ENCODE data around the gene HIPK4.

Gene HIPK4

GRCh38 chr19:40420766-40421765, 31.1 kb upstream of the HIPK4 start:
- ATAC-seq, result peak; percentile 72
- H3K9me3 Mint-ChIP-seq, result no peaks in the 10 kb centered on the region
- H3K36me3 Mint-ChIP-seq, result no peaks in the 10 kb centered on the region
- peak overlapping the region; percentile 84 for H3K4me3 Mint-ChIP-seq
- H3K4me1 Mint-ChIP-seq, result peaks cover 33% of the 10 kb centered on the region
- peak overlapping the region; percentile 89 for H3K27ac Mint-ChIP-seq
- H3K27me3 Mint-ChIP-seq, result no peaks in the 10 kb centered on the region

- no peak for ATAC-seq
- Mint-ChIP-seq H3K4me3 (peak overlapping the region; percentile 84), H3K4me1 (peaks cover 32% of the 10 kb centered on the region), H3K9me3 (no peaks in the 10 kb centered on the region), H3K36me3 (no peaks in the 10 kb centered on the region), H3K27ac (peak overlapping the region; percentile 89), H3K27me3 (no peaks in the 10 kb centered on the region)
These were observed 30.4 kb upstream of the HIPK4 start for GRCh38 chr19:40420451-40420765.

- Mint-ChIP-seq H3K27ac (no peak overlapping the region), H3K36me3 (no peaks in the 10 kb centered on the region), H3K9me3 (no peaks in the 10 kb centered on the region), H3K27me3 (no peaks in the 10 kb centered on the region), H3K4me1 (peaks cover 29% of the 10 kb centered on the region), H3K4me3 (peak overlapping the region; percentile 14)
- no peak for ATAC-seq
These were observed 29.8 kb upstream of the HIPK4 start for GRCh38 chr19:40419780-40420179.

GRCh38 chr19:40419066-40419612, 29.2 kb upstream of the HIPK4 start:
- Mint-ChIP-seq H3K27ac (no peak overlapping the region), H3K4me3 (no peak overlapping the region), H3K4me1 (peaks cover 23% of the 10 kb centered on the region), H3K9me3 (no peaks in the 10 kb centered on the region), H3K36me3 (no peaks in the 10 kb centered on the region), H3K27me3 (no peaks in the 10 kb centered on the region)
- ATAC-seq, result no peak

GRCh38 chr19:40418040-40418439, 28.1 kb upstream of the HIPK4 start:
- Mint-ChIP-seq H3K4me3 (no peak overlapping the region), H3K36me3 (no peaks in the 10 kb centered on the region), H3K27ac (peak overlapping the region; percentile 51), H3K27me3 (no peaks in the 10 kb centered on the region), H3K9me3 (no peaks in the 10 kb centered on the region), H3K4me1 (peaks cover 19% of the 10 kb centered on the region)
- ATAC-seq, result no peak

- ATAC-seq, result no peak
- Mint-ChIP-seq H3K36me3 (no peaks in the 10 kb centered on the region), H3K4me3 (no peak overlapping the region), H3K27ac (peak overlapping the region; percentile 51), H3K9me3 (no peaks in the 10 kb centered on the region), H3K4me1 (peaks cover 19% of the 10 kb centered on the region), H3K27me3 (no peaks in the 10 kb centered on the region)
These were observed 27.6 kb upstream of the HIPK4 start for GRCh38 chr19:40417643-40417981.

- no peak for ATAC-seq
- peaks cover 19% of the 10 kb centered on the region for H3K4me1 Mint-ChIP-seq
- no peaks in the 10 kb centered on the region for H3K9me3 Mint-ChIP-seq
- no peaks in the 10 kb centered on the region for H3K36me3 Mint-ChIP-seq
- peak overlapping the region; percentile 51 for H3K27ac Mint-ChIP-seq
- no peak overlapping the region for H3K4me3 Mint-ChIP-seq
- no peaks in the 10 kb centered on the region for H3K27me3 Mint-ChIP-seq
These were observed 27.1 kb upstream of the HIPK4 start for GRCh38 chr19:40416918-40417642.

GRCh38 chr19:40415768-40416167, 25.8 kb upstream of the HIPK4 start:
- Mint-ChIP-seq H3K4me3 (no peak overlapping the region), H3K27ac (no peak overlapping the region), H3K9me3 (no peaks in the 10 kb centered on the region), H3K27me3 (no peaks in the 10 kb centered on the region), H3K4me1 (peaks cover 32% of the 10 kb centered on the region), H3K36me3 (no peaks in the 10 kb centered on the region)
- no peak for ATAC-seq

GRCh38 chr19:40414542-40415535, 24.9 kb upstream of the HIPK4 start:
- Mint-ChIP-seq H3K9me3 (no peaks in the 10 kb centered on the region), H3K4me1 (peaks cover 40% of the 10 kb centered on the region), H3K27me3 (no peaks in the 10 kb centered on the region), H3K4me3 (no peak overlapping the region), H3K27ac (peak overlapping the region; percentile 21), H3K36me3 (no peaks in the 10 kb centered on the region)
- no peak for ATAC-seq

- ATAC-seq, result no peak
- Mint-ChIP-seq H3K27ac (peak within 1 kb of the TSS; percentile 78), H3K36me3 (no peaks in the 10 kb centered on the region), H3K9me3 (no peaks in the 10 kb centered on the region), H3K27me3 (no peaks in the 10 kb centered on the region), H3K4me1 (peaks cover 45% of the 10 kb centered on the region), H3K4me3 (no peak within 1 kb of the TSS)
These were observed 23.4 kb upstream of the HIPK4 start, which contains the start of gene PRX for GRCh38 chr19:40413291-40413845. Gene PRX, minus strand, starts transcription at chr19:40413378. Its CDS starts 5,446 bp downstream, at chr19:40407932.

GRCh38 chr19:40412866-40413265, 22.9 kb upstream of the HIPK4 start:
- H3K4me3 Mint-ChIP-seq, result no peak overlapping the region
- no peak for ATAC-seq
- no peak overlapping the region for H3K27ac Mint-ChIP-seq
- H3K36me3 Mint-ChIP-seq, result no peaks in the 10 kb centered on the region
- H3K27me3 Mint-ChIP-seq, result no peaks in the 10 kb centered on the region
- H3K9me3 Mint-ChIP-seq, result no peaks in the 10 kb centered on the region
- H3K4me1 Mint-ChIP-seq, result peaks cover 43% of the 10 kb centered on the region

- Mint-ChIP-seq H3K36me3 (no peaks in the 10 kb centered on the region), H3K4me3 (no peak overlapping the region), H3K27ac (peak overlapping the region; percentile 78), H3K4me1 (peaks cover 42% of the 10 kb centered on the region), H3K27me3 (no peaks in the 10 kb centered on the region), H3K9me3 (no peaks in the 10 kb centered on the region)
- no peak for ATAC-seq
These were observed 22.0 kb upstream of the HIPK4 start for GRCh38 chr19:40411958-40412499.

- H3K4me1 Mint-ChIP-seq, result peaks cover 37% of the 10 kb centered on the region
- H3K4me3 Mint-ChIP-seq, result no peak overlapping the region
- no peaks in the 10 kb centered on the region for H3K36me3 Mint-ChIP-seq
These were observed 21.3 kb upstream of the HIPK4 start for GRCh38 chr19:40411125-40411842.

GRCh38 chr19:40410030-40410389, 20.0 kb upstream of the HIPK4 start:
- Mint-ChIP-seq H3K27me3 (no peaks in the 10 kb centered on the region), H3K4me3 (no peak overlapping the region), H3K36me3 (no peaks in the 10 kb centered on the region), H3K27ac (peak overlapping the region; percentile 45), H3K4me1 (peaks cover 37% of the 10 kb centered on the region), H3K9me3 (no peaks in the 10 kb centered on the region)
- ATAC-seq, result peak; percentile 57

More at GRCh38 chr19:40411125-40411842, 21.3 kb upstream of the HIPK4 start:
- Mint-ChIP-seq H3K27ac (peak overlapping the region; percentile 78), H3K9me3 (no peaks in the 10 kb centered on the region), H3K27me3 (no peaks in the 10 kb centered on the region)
- peak; percentile 22 for ATAC-seq

All from stimulated activated memory B cell treated with anti-CD40 and anti-IgM and Interleukin-4, amounts not matched to agents 10 μg/mL and 1 μg/mL and 100 μg/mL, for 72 hours (primary cell).